SU-DHL-6 (cell line): Measurements from ENCODE around the gene ZBTB49.

Experiments
- EZH2phosphoT487 ChIP-seq: fragments of 200-600 bp; sonication (generic), shearing (Covaris generic); conservative IDR thresholded peaks from 2 replicates; pipeline ENCODE4 v1.6.1; 2018; ENCODE audit warnings: mild to moderate bottlenecking, antibody characterized with exemption, low read length, moderate library complexity, mixed read lengths
- TF ChIP-seq, protein P1 (sequence below): fragments of 200-600 bp; sonication (generic); IDR thresholded peaks from one replicate; pipeline ENCODE4 v1.5.1; 2017; ENCODE audit warnings: antibody characterized with exemption, mild to moderate bottlenecking, low read length, moderate library complexity; ENCODE audit not compliant: insufficient read depth, poor library complexity, severe bottlenecking

DNA sequence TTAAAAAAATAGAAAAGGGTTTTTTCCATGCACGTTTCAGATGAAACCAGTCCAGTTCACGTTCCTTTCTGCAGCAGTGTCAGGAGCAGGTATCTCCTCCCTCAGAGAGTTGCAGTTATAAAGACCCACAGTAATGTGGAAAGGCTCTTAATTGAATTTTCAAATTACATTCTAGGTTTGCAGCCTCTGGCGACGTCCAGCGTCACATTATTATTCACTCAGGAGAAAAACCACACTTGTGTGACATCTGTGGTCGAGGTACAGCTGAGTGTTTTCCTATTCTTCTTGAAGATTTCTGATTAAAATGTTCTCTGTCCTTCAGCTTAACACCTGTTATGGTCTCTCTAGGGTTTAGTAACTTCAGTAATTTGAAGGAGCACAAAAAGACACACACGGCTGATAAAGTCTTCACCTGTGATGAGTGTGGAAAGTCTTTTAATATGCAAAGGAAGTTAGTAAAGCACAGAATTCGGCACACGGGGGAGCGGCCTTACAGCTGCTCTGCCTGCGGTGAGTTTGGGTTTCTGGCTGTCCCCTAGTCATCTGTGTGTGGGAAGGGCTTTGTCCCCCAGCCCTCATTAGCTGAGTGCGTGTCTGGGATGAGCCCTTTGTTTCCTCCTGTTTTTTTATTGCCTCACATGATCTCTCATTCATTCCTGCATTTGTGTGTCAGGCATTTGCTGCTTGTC lies 25.6 kb downstream of the ZBTB49 start:
- TF ChIP-seq, protein P1, sequence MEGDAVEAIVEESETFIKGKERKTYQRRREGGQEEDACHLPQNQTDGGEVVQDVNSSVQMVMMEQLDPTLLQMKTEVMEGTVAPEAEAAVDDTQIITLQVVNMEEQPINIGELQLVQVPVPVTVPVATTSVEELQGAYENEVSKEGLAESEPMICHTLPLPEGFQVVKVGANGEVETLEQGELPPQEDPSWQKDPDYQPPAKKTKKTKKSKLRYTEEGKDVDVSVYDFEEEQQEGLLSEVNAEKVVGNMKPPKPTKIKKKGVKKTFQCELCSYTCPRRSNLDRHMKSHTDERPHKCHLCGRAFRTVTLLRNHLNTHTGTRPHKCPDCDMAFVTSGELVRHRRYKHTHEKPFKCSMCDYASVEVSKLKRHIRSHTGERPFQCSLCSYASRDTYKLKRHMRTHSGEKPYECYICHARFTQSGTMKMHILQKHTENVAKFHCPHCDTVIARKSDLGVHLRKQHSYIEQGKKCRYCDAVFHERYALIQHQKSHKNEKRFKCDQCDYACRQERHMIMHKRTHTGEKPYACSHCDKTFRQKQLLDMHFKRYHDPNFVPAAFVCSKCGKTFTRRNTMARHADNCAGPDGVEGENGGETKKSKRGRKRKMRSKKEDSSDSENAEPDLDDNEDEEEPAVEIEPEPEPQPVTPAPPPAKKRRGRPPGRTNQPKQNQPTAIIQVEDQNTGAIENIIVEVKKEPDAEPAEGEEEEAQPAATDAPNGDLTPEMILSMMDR, result no peak
- TF ChIP-seq EZH2phosphoT487, result no peak
